ENCODE data around the gene ALB.

Gene ALB

DNA sequence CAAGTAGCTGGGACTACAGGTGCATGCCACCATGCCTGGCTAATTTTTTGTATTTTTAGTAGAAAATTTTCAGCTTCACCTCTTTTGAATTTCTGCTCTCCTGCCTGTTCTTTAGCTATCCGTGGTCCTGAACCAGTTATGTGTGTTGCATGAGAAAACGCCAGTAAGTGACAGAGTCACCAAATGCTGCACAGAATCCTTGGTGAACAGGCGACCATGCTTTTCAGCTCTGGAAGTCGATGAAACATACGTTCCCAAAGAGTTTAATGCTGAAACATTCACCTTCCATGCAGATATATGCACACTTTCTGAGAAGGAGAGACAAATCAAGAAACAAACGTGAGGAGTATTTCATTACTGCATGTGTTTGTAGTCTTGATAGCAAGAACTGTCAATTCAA is 13.9 kb downstream of the ALB start:
- H3K4me3 ChIP-seq (ENCODE audit: control insufficient read depth, low read depth, low read length), result no peak overlapping the region
- DNase-seq (ENCODE audit: low read depth), result no peak
- no peak for TF ChIP-seq CTCF (IDR thresholded peaks at IDR 0.05; ENCODE audit: control insufficient read depth, insufficient read depth, low read depth, low read length, missing control alignments)

DNA sequence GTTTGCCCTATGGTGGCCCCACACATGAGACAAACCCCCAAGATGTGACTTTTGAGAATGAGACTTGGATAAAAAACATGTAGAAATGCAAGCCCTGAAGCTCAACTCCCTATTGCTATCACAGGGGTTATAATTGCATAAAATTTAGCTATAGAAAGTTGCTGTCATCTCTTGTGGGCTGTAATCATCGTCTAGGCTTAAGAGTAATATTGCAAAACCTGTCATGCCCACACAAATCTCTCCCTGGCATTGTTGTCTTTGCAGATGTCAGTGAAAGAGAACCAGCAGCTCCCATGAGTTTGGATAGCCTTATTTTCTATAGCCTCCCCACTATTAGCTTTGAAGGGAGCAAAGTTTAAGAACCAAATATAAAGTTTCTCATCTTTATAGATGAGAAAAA is 14.6 kb downstream of the ALB start:
- no peak overlapping the region for H3K4me3 ChIP-seq (ENCODE audit: control insufficient read depth, low read depth, low read length)
- DNase-seq (ENCODE audit: low read depth), result no peak
- no peak for TF ChIP-seq CTCF (IDR thresholded peaks at IDR 0.05; ENCODE audit: control insufficient read depth, insufficient read depth, low read depth, low read length, missing control alignments)

DNA sequence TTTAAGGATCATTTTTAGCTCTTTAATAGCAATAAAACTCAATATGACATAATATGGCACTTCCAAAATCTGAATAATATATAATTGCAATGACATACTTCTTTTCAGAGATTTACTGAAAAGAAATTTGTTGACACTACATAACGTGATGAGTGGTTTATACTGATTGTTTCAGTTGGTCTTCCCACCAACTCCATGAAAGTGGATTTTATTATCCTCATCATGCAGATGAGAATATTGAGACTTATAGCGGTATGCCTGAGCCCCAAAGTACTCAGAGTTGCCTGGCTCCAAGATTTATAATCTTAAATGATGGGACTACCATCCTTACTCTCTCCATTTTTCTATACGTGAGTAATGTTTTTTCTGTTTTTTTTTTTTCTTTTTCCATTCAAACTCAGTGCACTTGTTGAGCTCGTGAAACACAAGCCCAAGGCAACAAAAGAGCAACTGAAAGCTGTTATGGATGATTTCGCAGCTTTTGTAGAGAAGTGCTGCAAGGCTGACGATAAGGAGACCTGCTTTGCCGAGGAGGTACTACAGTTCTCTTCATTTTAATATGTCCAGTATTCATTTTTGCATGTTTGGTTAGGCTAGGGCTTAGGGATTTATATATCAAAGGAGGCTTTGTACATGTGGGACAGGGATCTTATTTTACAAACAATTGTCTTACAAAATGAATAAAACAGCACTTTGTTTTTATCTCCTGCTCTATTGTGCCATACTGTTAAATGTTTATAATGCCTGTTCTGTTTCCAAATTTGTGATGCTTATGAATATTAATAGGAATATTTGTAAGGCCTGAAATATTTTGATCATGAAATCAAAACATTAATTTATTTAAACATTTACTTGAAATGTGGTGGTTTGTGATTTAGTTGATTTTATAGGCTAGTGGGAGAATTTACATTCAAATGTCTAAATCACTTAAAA is 15.3 kb downstream of the ALB start:
- DNase-seq (ENCODE audit: low read depth), result no peak
- no peak overlapping the region for H3K4me3 ChIP-seq (ENCODE audit: control insufficient read depth, low read depth, low read length)
- no peak for TF ChIP-seq CTCF (IDR thresholded peaks at IDR 0.05; ENCODE audit: control insufficient read depth, insufficient read depth, low read depth, low read length, missing control alignments)

GRCh38 chr4:73420615-73421014 is 16.5 kb downstream of the ALB start:
- TF ChIP-seq CTCF (IDR thresholded peaks at IDR 0.05; ENCODE audit: control insufficient read depth, insufficient read depth, low read depth, low read length, missing control alignments), result no peak
- no peak for DNase-seq (ENCODE audit: low read depth)
- no peak overlapping the region for H3K4me3 ChIP-seq (ENCODE audit: control insufficient read depth, low read depth, low read length)

GRCh38 chr4:73421708-73422457 is 17.8 kb downstream of the ALB start:
- no peak for DNase-seq (ENCODE audit: low read depth)
- no peak overlapping the region for H3K4me3 ChIP-seq (ENCODE audit: control insufficient read depth, low read depth, low read length)
- no peak for TF ChIP-seq CTCF (IDR thresholded peaks at IDR 0.05; ENCODE audit: control insufficient read depth, insufficient read depth, low read depth, low read length, missing control alignments)

GRCh38 chr4:73422458-73422752 is 18.3 kb downstream of the ALB start:
- no peak for TF ChIP-seq CTCF (IDR thresholded peaks at IDR 0.05; ENCODE audit: control insufficient read depth, insufficient read depth, low read depth, low read length, missing control alignments)
- no peak overlapping the region for H3K4me3 ChIP-seq (ENCODE audit: control insufficient read depth, low read depth, low read length)
- DNase-seq (ENCODE audit: low read depth), result no peak

Measured in AG09309 (cell line).